ENCODE results near the gene ZBTB33.

Gene ZBTB33

GRCh38 chrX:120250522-120251271, at the start of gene ZBTB33:
Gene ZBTB33 (plus strand): TSS chrX:120250812. CDS start chrX:120253416, 2,604 bp downstream.
- Histone ChIP-seq H3K4me1 (ENCODE audit: insufficient read depth, low read length) (no peaks in the 10 kb centered on the region), H3K36me3 (ENCODE audit: insufficient read depth, low read length) (peaks cover 4% of the 10 kb centered on the region; the same call in 1 of the 2 replicates), H3K9me3 (ENCODE audit: control insufficient read depth, insufficient read depth, low read length) (no peaks in the 10 kb centered on the region), H3K9ac (ENCODE audit: low read depth, low read length) (peak within 1 kb of the TSS; percentile 73)

GRCh38 chrX:120200851-120201250, 49.8 kb upstream of the ZBTB33 start:
- Histone ChIP-seq H3K9me3 (ENCODE audit: control insufficient read depth, insufficient read depth, low read length) (no peaks in the 10 kb centered on the region), H3K9ac (ENCODE audit: low read depth, low read length) (no peak overlapping the region), H3K4me1 (ENCODE audit: insufficient read depth, low read length) (peaks cover 6% of the 10 kb centered on the region; the same call in 1 of the 2 replicates), H3K36me3 (ENCODE audit: insufficient read depth, low read length) (no peaks in the 10 kb centered on the region)

GRCh38 chrX:120205816-120206753, 44.5 kb upstream of the ZBTB33 start:
- no peak overlapping the region for H3K9ac ChIP-seq (ENCODE audit: low read depth, low read length)
- H3K4me1 ChIP-seq (ENCODE audit: insufficient read depth, low read length) = no peaks in the 10 kb centered on the region
- H3K9me3 ChIP-seq (ENCODE audit: control insufficient read depth, insufficient read depth, low read length) = no peaks in the 10 kb centered on the region
- no peaks in the 10 kb centered on the region for H3K36me3 ChIP-seq (ENCODE audit: insufficient read depth, low read length)

DNA sequence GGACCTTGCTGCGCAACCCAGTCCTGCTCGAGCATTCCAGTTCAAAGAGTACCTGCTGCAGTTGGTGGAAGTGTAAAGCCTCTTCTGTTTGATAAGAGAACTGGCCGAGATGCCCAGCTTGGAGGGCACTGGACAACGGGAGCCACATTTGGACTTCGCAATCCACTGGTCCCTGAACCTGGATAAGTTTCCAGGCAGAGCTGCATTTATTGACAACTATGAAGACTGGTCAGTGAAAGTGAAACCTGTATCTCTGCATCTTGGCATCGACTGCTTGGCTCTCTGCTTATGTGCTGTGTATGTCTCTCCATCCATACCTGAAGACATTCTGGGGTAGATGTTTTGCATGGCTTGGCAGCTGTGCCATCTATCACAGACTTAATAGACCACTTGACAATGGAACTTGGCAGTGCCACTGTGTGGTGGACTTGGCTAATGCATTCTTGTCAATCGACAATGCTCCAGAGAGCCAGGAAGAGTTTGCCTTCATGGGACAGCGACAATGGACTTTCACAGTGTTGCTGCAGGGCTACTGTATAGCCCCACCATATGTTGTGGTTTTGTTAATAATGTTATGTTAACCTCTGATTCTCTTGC, 43.5 kb upstream of the ZBTB33 start:
- Histone ChIP-seq H3K9ac (ENCODE audit: low read depth, low read length) (no peak overlapping the region), H3K36me3 (ENCODE audit: insufficient read depth, low read length) (no peaks in the 10 kb centered on the region), H3K9me3 (ENCODE audit: control insufficient read depth, insufficient read depth, low read length) (no peaks in the 10 kb centered on the region), H3K4me1 (ENCODE audit: insufficient read depth, low read length) (no peaks in the 10 kb centered on the region)

GRCh38 chrX:120213438-120214265, 37.0 kb upstream of the ZBTB33 start:
- Histone ChIP-seq H3K36me3 (ENCODE audit: insufficient read depth, low read length) (no peaks in the 10 kb centered on the region), H3K9ac (ENCODE audit: low read depth, low read length) (no peak overlapping the region), H3K9me3 (ENCODE audit: control insufficient read depth, insufficient read depth, low read length) (no peaks in the 10 kb centered on the region), H3K4me1 (ENCODE audit: insufficient read depth, low read length) (no peaks in the 10 kb centered on the region)

GRCh38 chrX:120223374-120223773, 27.2 kb upstream of the ZBTB33 start:
- Histone ChIP-seq H3K36me3 (ENCODE audit: insufficient read depth, low read length) (no peaks in the 10 kb centered on the region), H3K9ac (ENCODE audit: low read depth, low read length) (no peak overlapping the region), H3K9me3 (ENCODE audit: control insufficient read depth, insufficient read depth, low read length) (no peaks in the 10 kb centered on the region), H3K4me1 (ENCODE audit: insufficient read depth, low read length) (no peaks in the 10 kb centered on the region)

- Histone ChIP-seq H3K9me3 (ENCODE audit: control insufficient read depth, insufficient read depth, low read length) (no peaks in the 10 kb centered on the region), H3K4me1 (ENCODE audit: insufficient read depth, low read length) (no peaks in the 10 kb centered on the region), H3K36me3 (ENCODE audit: insufficient read depth, low read length) (no peaks in the 10 kb centered on the region), H3K9ac (ENCODE audit: low read depth, low read length) (no peak overlapping the region)
Observed at GRCh38 chrX:120224388-120224787, 26.2 kb upstream of the ZBTB33 start.

- Histone ChIP-seq H3K36me3 (ENCODE audit: insufficient read depth, low read length) (no peaks in the 10 kb centered on the region), H3K4me1 (ENCODE audit: insufficient read depth, low read length) (no peaks in the 10 kb centered on the region), H3K9ac (ENCODE audit: low read depth, low read length) (no peak overlapping the region), H3K9me3 (ENCODE audit: control insufficient read depth, insufficient read depth, low read length) (no peaks in the 10 kb centered on the region; the same call in 1 of the 2 replicates)
Observed at GRCh38 chrX:120228187-120228908, 22.3 kb upstream of the ZBTB33 start.

DNA sequence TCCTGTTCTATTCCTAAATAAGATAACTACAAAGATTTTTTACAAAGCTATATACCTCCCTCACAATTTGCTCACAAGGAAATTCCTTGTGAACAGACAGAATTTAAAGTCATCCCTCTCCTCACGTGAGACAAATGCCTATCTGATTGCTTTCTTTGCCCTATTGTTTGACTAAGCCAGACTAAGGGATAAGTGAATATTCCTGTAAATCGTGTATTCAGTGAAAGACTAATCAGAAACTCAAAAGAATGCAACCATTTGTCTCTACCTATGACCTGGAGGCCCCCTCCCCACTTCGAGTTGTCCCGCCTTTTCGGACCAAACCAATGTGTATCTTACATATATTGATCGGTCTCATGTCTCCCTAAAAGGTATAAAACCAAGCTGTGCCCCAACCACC, 15.3 kb upstream of the ZBTB33 start:
- Histone ChIP-seq H3K9me3 (ENCODE audit: control insufficient read depth, insufficient read depth, low read length) (no peaks in the 10 kb centered on the region; the same call in 1 of the 2 replicates), H3K36me3 (ENCODE audit: insufficient read depth, low read length) (no peaks in the 10 kb centered on the region), H3K9ac (ENCODE audit: low read depth, low read length) (no peak overlapping the region), H3K4me1 (ENCODE audit: insufficient read depth, low read length) (peaks cover 5% of the 10 kb centered on the region; the same call in 1 of the 2 replicates)

GRCh38 chrX:120236687-120237479, 13.7 kb upstream of the ZBTB33 start:
- no peaks in the 10 kb centered on the region for H3K36me3 ChIP-seq (ENCODE audit: insufficient read depth, low read length)
- H3K9me3 ChIP-seq (ENCODE audit: control insufficient read depth, insufficient read depth, low read length) = no peaks in the 10 kb centered on the region; the same call in 1 of the 2 replicates
- no peak overlapping the region for H3K9ac ChIP-seq (ENCODE audit: low read depth, low read length)
- peaks cover 5% of the 10 kb centered on the region; the same call in 1 of the 2 replicates for H3K4me1 ChIP-seq (ENCODE audit: insufficient read depth, low read length)

DNA sequence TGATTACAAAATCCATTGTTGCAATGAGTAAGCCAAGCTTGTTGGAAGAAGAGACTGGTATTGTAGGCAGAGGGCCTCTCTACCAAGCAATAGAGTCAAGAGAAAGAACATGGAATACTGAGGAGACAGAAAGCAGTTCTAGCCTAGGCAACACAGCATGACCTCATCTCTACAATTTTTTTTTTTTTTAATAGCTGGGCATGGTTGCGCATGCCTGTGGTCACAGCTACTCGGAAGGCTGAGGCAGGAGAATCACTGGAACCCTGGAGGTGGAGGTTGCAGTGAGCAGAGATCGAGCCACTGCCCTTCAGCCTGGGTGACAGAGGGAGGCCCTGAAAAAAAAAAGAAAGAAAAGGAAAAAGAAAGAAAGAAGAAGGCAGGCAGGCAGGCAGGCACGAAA, 11.7 kb upstream of the ZBTB33 start:
- Histone ChIP-seq H3K9me3 (ENCODE audit: control insufficient read depth, insufficient read depth, low read length) (no peaks in the 10 kb centered on the region), H3K9ac (ENCODE audit: low read depth, low read length) (no peak overlapping the region), H3K4me1 (ENCODE audit: insufficient read depth, low read length) (peaks cover 5% of the 10 kb centered on the region; the same call in 1 of the 2 replicates), H3K36me3 (ENCODE audit: insufficient read depth, low read length) (no peaks in the 10 kb centered on the region)

DNA sequence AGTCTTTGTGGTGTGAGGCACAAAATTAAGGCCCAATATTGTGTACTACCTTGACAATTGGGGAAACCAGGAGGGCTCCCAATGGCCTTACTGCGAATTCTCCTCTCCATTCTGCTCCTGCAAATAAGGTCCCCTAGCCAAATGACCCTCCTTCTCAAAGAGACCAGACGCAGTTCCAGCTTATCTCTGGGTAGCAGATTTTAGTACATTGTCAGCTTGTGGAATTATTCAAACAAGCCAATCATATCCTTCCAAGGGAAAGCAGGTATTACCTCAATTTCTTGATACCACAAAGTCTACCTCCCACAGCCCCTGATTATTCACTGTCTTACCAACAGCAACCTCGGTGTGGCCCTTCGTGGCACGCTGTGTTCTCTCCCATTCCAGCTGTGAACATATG, 7.8 kb upstream of the ZBTB33 start:
- no peaks in the 10 kb centered on the region for H3K36me3 ChIP-seq (ENCODE audit: insufficient read depth, low read length)
- H3K4me1 ChIP-seq (ENCODE audit: insufficient read depth, low read length) = no peaks in the 10 kb centered on the region
- H3K9me3 ChIP-seq (ENCODE audit: control insufficient read depth, insufficient read depth, low read length) = no peaks in the 10 kb centered on the region
- no peak overlapping the region for H3K9ac ChIP-seq (ENCODE audit: low read depth, low read length)

GRCh38 chrX:120244395-120244734, 6.2 kb upstream of the ZBTB33 start:
- H3K4me1 ChIP-seq (ENCODE audit: insufficient read depth, low read length) = no peaks in the 10 kb centered on the region
- no peaks in the 10 kb centered on the region for H3K36me3 ChIP-seq (ENCODE audit: insufficient read depth, low read length)
- H3K9me3 ChIP-seq (ENCODE audit: control insufficient read depth, insufficient read depth, low read length) = no peaks in the 10 kb centered on the region
- peak overlapping the region; percentile 91 for H3K9ac ChIP-seq (ENCODE audit: low read depth, low read length)
